GM21723 (cell line): ENCODE data around the gene CAPN7.

ENCODE experiments used
- ATAC-seq: cut with Tn5 transposase; IDR thresholded peaks from one replicate; pipeline ENCODE4 v1.9.1; 2021; ENCODE audit warnings: mild to moderate bottlenecking, moderate library complexity; ENCODE audit not compliant: unreplicated experiment

The CAPN7 gene

DNA sequence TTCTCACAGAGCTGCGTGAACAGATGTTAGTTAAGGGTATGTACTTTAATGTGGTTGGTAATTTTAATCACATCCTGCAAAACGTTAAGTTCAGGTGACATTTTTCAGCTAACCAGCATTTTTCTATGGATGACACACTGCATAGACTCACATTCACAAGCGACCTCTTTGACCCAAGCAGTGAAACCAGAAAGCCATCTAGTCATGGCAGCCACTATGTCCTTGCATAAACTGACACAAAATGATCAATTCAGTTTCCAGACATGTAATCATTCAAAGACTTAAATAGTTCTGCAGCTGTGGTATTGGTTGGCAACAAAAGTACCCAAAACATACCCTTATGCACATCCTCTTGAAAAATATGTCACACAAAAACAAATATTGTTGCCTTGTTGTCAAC is 7.4 kb upstream of the CAPN7 start:
- ATAC-seq, result no peak

GRCh38 chr3:15199493-15200105 is 6.4 kb upstream of the CAPN7 start:
- ATAC-seq, result no peak

GRCh38 chr3:15204005-15204404 is 2.0 kb upstream of the CAPN7 start:
- ATAC-seq, result no peak

GRCh38 chr3:15205482-15205933 is 538 bp upstream of the CAPN7 start:
- ATAC-seq, result no peak

DNA sequence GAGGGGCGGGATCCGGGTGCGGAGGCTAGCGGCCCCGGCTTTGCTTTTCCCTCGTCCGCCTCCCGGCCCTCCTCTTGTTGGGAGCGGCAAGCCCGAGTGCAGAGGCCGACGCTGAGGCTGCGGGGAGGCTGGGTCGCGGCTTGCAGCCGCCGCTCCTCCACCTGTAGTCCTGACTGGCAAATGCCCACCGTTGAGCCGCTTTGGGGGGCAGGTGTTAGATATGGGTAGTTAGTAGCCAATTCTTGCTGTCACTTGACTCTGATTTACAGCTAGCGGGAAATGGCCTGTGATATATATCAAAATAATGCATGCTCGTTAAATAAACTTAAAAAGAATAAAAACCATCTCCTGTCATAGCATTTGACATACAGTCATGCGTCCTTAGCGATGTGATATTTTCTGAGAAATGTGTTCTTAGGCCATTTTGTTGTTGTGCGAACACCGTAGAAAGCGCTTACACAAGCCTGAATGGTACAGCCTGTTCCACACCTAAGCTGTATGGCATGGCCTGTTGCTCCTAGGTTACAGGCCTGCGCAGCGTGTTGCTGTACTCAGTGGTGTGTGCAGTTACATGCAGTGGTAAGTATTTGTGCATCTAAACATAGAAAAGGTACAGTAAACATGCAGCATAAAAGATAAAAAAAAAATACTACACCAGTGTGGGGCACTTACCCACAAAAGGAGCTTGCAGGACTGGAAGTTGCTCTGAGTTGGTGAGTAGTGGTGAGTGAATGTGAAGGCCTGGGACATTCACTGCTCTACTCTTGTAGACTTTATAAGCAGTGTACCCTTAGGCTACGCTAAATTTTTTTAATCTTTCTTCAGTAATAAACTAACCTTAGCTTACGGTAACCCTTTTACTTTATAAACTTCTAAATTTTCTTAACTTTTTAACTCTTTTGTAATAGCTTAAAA is 873 bp downstream of the CAPN7 start:
- ATAC-seq, result peak; percentile 37

DNA sequence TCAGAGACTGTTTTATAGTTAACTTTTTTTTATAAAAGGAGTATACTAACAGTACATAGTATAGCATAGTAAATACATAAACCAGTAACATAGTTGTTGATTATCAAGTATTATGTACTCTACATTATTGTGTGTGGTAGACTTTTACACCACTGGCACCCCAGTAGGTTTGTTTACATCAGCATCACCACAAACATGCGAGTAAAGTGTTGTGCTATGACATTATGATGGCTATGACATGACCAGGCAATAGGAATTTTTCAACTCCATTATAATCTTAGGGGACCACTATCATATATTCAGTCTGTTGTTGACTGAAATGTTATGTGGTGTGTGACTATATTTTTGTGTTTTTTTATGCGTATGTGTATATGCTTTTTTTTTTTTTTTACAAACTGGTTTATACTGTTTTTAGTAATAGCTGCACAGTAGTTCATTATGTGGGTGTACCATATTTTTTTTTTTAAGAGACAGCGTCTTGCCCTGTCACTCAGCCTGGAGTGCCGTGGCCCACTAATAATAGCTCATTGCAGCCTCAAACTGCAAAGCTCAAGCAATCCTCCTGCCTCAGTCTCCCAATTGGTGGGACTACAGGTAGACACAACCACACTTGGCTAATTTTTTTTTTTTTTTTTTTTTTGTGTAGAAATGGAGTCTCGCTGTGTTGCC is 1.9 kb downstream of the CAPN7 start:
- no peak for ATAC-seq

DNA sequence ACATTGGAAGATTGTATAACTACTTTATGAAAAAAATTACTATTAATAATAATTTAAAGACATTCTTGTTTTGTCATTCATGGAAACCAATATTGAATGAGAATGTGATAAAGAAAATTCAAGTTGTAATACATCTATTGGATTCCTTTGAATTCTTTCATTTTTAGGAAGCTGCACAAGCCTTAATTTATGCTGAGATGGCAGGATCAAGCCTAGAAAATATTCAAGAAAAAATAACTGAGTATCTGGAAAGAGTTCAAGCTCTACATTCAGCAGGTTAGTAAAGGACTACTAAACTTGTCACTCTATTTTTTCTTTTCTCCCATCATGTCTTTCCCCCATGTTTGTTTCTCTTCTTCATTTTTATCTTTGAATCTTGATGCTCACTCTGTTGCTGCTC is 5.9 kb downstream of the CAPN7 start:
- ATAC-seq, result no peak

GRCh38 chr3:15214758-15215157 is 8.7 kb downstream of the CAPN7 start:
- no peak for ATAC-seq

DNA sequence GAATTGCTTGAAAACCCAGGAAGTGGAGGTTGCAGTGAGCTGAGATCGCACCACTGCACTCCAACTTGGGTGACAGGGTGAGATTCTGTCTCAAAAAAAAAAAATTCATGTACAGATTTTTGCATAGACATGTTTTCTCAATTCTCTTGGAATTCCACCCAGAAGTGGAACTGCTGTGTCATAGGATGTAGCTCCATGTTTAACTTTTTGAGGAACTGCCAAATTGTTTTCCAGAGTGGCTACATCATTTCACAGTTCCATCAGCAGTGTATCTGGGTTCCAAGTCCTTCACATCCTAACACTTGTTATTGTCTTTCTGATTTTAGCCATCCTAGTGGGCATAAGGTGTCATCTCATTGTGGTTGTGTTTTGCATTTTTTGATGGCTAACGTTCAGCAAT is 9.9 kb downstream of the CAPN7 start:
- no peak for ATAC-seq

- no peak for ATAC-seq
These were observed 10.5 kb downstream of the CAPN7 start for GRCh38 chr3:15216501-15216900.

- ATAC-seq, result no peak
These were observed 11.1 kb downstream of the CAPN7 start for GRCh38 chr3:15217011-15217671.

DNA sequence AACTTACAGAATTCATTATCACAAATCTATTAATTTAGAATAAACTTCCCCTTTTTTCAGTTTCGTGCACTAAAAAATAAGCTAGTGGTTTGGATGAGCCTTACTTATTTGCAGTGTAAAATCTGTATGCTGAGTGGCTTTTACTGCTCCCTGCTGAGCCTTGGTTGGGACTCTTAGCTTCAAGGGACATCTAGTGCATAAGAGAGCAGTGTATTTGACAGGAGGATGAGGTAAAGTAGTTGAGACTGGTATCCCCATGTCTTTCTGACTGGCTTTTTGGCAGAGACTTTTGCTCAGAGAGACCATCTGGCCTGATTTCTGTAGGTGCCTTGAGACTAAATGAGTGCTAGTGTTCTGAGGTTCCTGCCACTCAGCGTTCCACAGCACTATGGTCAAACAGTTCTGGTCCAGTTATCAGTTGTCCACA is 11.8 kb downstream of the CAPN7 start:
- no peak for ATAC-seq

- no peak for ATAC-seq
These were observed 12.6 kb downstream of the CAPN7 start for GRCh38 chr3:15218689-15219088.

- ATAC-seq, result no peak
These were observed 14.0 kb downstream of the CAPN7 start for GRCh38 chr3:15220056-15220455.

GRCh38 chr3:15220661-15221060 is 14.6 kb downstream of the CAPN7 start:
- no peak for ATAC-seq

DNA sequence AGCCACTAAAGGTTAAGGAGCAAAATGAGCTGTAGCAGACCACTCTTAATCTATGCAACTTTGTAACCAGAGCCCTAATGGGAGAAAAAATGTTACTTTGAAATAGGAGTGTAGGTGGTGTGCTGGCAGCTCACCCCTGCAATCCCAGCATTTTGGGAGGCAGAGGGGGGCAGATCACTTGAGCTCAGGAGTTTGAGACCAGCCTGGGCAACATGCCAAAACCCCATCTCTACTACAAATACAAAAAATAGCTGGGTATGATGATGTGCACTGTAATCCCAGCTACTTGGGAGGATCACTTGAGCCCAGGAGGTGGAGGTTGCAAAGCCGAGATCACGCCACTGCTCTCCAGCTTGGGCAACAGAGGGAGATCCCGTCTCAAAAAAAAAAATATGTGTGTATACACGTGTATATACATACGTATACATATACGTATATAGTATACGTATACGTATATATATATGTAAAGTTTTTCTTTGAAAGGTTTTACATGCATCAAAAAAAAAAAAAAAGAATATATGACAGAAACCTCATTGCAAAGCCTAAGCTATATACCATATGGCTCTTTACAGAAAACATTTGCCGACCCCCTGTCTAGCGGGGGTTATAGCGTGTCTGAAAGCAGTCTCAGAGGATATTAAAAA is 15.7 kb downstream of the CAPN7 start:
- ATAC-seq, result no peak

- no peak for ATAC-seq
These were observed 17.9 kb downstream of the CAPN7 start for GRCh38 chr3:15223685-15224572.

DNA sequence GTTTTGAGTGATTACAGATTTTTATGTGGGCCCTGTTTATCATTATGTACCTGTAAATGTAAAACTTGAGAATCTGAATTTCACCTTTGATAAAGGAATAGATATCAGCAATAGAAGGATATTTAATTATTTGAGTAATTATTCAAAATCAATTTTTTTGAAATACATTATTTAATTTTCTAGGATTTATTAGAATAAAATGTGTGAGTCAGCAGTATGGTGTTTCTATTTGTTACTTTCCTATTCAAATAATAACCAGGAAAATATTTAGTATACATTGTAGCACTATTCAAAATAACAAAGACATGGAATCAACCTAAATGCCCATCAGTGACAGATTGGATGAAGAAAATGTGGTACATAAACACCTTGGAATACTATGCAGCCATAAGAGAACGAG is 22.1 kb downstream of the CAPN7 start:
- ATAC-seq, result no peak

- ATAC-seq, result no peak
These were observed 23.2 kb downstream of the CAPN7 start for GRCh38 chr3:15229262-15229661.

GRCh38 chr3:15241341-15241740 is 35.3 kb downstream of the CAPN7 start:
- ATAC-seq, result no peak
